Fibroblast of mammary gland (primary cell): ENCODE measurements around the gene VWA5B1.

ENCODE experiments used
- DNase-seq: peaks from one replicate; pipeline ENCODE4 v3.0.0-alpha.2; 2010; ENCODE audit warnings: low read depth
- H3K4me3 ChIP-seq: 2 replicates; pipeline ENCODE4 v1.5.1; 2011; ENCODE audit warnings: low read depth, mild to moderate bottlenecking, low read length, moderate library complexity; ENCODE audit not compliant: control insufficient read depth
- CTCF ChIP-seq: conservative IDR thresholded peaks from 2 replicates; pipeline ENCODE4 v1.5.1; 2011; ENCODE audit warnings: low read depth, low read length, inconsistent platforms; ENCODE audit not compliant: control insufficient read depth, insufficient read depth

Gene VWA5B1

GRCh38 chr1:20350421-20350820 lies 59.7 kb downstream of the VWA5B1 start:
- TF ChIP-seq CTCF: no peak
- no peak overlapping the region for H3K4me3 ChIP-seq
- no peak for DNase-seq

GRCh38 chr1:20351911-20352701 lies 61.4 kb downstream of the VWA5B1 start:
- no peak overlapping the region for H3K4me3 ChIP-seq
- TF ChIP-seq CTCF: no peak

GRCh38 chr1:20353836-20354235 lies 63.2 kb downstream of the VWA5B1 start:
- DNase-seq: no peak
- TF ChIP-seq CTCF: no peak
- no peak overlapping the region for H3K4me3 ChIP-seq

More at GRCh38 chr1:20351911-20352701, 61.4 kb downstream of the VWA5B1 start:
- DNase-seq: no peak

GRCh38 chr1:20354610-20355009 lies 63.9 kb downstream of the VWA5B1 start:
- no peak for DNase-seq
- H3K4me3 ChIP-seq: no peak overlapping the region
- TF ChIP-seq CTCF: no peak

GRCh38 chr1:20355101-20355827 lies 64.6 kb downstream of the VWA5B1 start:
- TF ChIP-seq CTCF: no peak
- H3K4me3 ChIP-seq: no peak overlapping the region
- DNase-seq: no peak

- TF ChIP-seq CTCF: no peak
- no peak overlapping the region for H3K4me3 ChIP-seq
- DNase-seq: no peak
These were observed 65.4 kb downstream of the VWA5B1 start for GRCh38 chr1:20355828-20356735.
